ENCODE measurements around the gene APPL2.
A peak's percentile ranks its signal among the peaks of the same experiment; 100 is the strongest.

GRCh38 chr12:105235732-105236476, at the start of gene APPL2:
- peak in 1 of 2 donors; percentile 16 for TF ChIP-seq CTCF (conservative IDR thresholded peaks at IDR 0.05 in 1 of 2, IDR thresholded peaks at IDR 0.05 in 1 of 2; ENCODE audit: extremely low read depth in 1 of 2, insufficient read depth in 1 of 2, low read depth in 1 of 2, low read length in 2 of 2)
- no peak for TF ChIP-seq EZH2 (IDR thresholded peaks at IDR 0.05; ENCODE audit: borderline replicate concordance, low read length)
